Upper lobe of left lung (tissue), 6 donors: ENCODE measurements around the gene PCDHA7. TPM values are rescaled to one million over a fixed set of nuclear protein-coding genes. Genes with fewer than 3 reads are reported as not detected.
"Not testable (repeated sequence)": the region's sequence is repeated elsewhere in the genome, so short reads cannot be mapped to it uniquely, and the experiment has no call there.

Source experiments
- ATAC-seq, 2 donors: fragments of 200-7000 bp; cut with Tn5 transposase; one replicate each; pipeline ENCODE4 v1.9.1; 2022; ENCODE audit warnings: mild to moderate bottlenecking in 2 of 2, moderate library complexity in 2 of 2; ENCODE audit not compliant: low FRiP score in 2 of 2
- DNase-seq, 2 donors: peaks; one replicate each; pipeline ENCODE4 v3.0.0-alpha.2; 2019 to 2020
- H3K27ac ChIP-seq, 4 donors: fragments of 200-600 bp; sonication (generic); one replicate each; pipeline ENCODE4 v1.5.1; 2016 to 2019
- H3K27me3 ChIP-seq, 4 donors: fragments of 200-600 bp; sonication (generic); one replicate each; pipeline ENCODE4 v1.5.1; 2017 to 2019
- H3K36me3 ChIP-seq, 4 donors: fragments of 200-600 bp; sonication (generic); one replicate each; pipeline ENCODE4 v1.5.1; 2016 to 2019
- H3K4me1 ChIP-seq, 4 donors: fragments of 200-600 bp; sonication (generic); one replicate each; pipeline ENCODE4 v1.5.1; 2018 to 2019
- H3K4me3 ChIP-seq, 4 donors: fragments of 200-600 bp; sonication (generic); one replicate each; pipeline ENCODE4 v1.5.1; 2017 to 2019; ENCODE audit warnings: mild to moderate bottlenecking in 2 of 4, moderate library complexity in 1 of 4
- H3K9me3 ChIP-seq, 4 donors: fragments of 200-600 bp; sonication (generic); one replicate each; pipeline ENCODE4 v1.5.1; 2018 to 2019
- EP300 ChIP-seq, 4 donors: sonication (generic); formaldehyde crosslinking; IDR thresholded peaks; one replicate each; pipeline ENCODE4 v1.5.1; 2017; ENCODE audit warnings: antibody characterized with exemption in 4 of 4, control low read depth in 2 of 4
- POLR2A ChIP-seq, 4 donors: fragments of 450-650 bp; IDR thresholded peaks; one replicate each; pipeline ENCODE4 v1.5.1; 2016 to 2017; ENCODE audit warnings: antibody characterized with exemption in 4 of 4, mild to moderate bottlenecking in 2 of 4
- POLR2AphosphoS5 ChIP-seq, 2 donors: sonication (generic); formaldehyde crosslinking; IDR thresholded peaks; one replicate each; pipeline ENCODE4 v1.5.1; 2017; ENCODE audit warnings: antibody characterized with exemption in 2 of 2
- WGBS, 2 donors: methylation state at CpG; one replicate each; pipeline ENCODE4 v1.1.5; 2017 to 2018; 5-methylcytosine and 5-hydroxymethylcytosine counted together
- total RNA-seq, 6 donors: library from RNA; depleted of rRNA in 4 of 6; stranded (reverse); fragments of >200 nt in 4 of 6; gene quantifications; one replicate each; pipeline versions ENCODE4 v1.1.0 to v1.2.1, GENCODE V29; 2016 to 2021
- TF ChIP-seq, protein P1 (sequence below), 6 experiments: fragments of 450-650 bp in 4 of 6; fragments of 200-600 bp in 2 of 6; sonication (generic) in 2 of 6; IDR thresholded peaks; one replicate each; pipeline ENCODE4 v1.5.1; 2016 to 2019; ENCODE audit warnings: antibody characterized with exemption in 6 of 6
- donor health status: DM: no; HTN: no; CAD: no; lungs with moderate emphysema.
- donor health status: DM: no; HTN: yes; CAD: no; lungs with severe emphysema.

Gene PCDHA7
- total RNA-seq, 6 donors from 2014 or later = 0.46 to 3.1 (median 0.57) TPM

- Histone ChIP-seq H3K9me3 (peaks cover 0 to 35% (median 32%) of the 10 kb centered on the region in 4 donors), H3K27me3 (no peaks in the 10 kb centered on the region), H3K36me3 (no peaks in the 10 kb centered on the region), H3K4me3 (no peak overlapping the region), H3K4me1 (no peaks in the 10 kb centered on the region), H3K27ac (no peak overlapping the region)
- 80% methylated on average over 43 of the region's 43 CpGs; no CpG with 5 or more reads in 1 of the 2 donors for WGBS, 2 donors
- ATAC-seq = peak in 1 of 2 donors; percentile 8
- TF ChIP-seq, protein P1, sequence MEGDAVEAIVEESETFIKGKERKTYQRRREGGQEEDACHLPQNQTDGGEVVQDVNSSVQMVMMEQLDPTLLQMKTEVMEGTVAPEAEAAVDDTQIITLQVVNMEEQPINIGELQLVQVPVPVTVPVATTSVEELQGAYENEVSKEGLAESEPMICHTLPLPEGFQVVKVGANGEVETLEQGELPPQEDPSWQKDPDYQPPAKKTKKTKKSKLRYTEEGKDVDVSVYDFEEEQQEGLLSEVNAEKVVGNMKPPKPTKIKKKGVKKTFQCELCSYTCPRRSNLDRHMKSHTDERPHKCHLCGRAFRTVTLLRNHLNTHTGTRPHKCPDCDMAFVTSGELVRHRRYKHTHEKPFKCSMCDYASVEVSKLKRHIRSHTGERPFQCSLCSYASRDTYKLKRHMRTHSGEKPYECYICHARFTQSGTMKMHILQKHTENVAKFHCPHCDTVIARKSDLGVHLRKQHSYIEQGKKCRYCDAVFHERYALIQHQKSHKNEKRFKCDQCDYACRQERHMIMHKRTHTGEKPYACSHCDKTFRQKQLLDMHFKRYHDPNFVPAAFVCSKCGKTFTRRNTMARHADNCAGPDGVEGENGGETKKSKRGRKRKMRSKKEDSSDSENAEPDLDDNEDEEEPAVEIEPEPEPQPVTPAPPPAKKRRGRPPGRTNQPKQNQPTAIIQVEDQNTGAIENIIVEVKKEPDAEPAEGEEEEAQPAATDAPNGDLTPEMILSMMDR (IDR thresholded peaks at IDR 0.05) = no peak
- TF ChIP-seq POLR2AphosphoS5 (IDR thresholded peaks at IDR 0.05) = no peak
- TF ChIP-seq EP300 (IDR thresholded peaks at IDR 0.05) = no peak
- TF ChIP-seq POLR2A (IDR thresholded peaks at IDR 0.05) = no peak
- peak in 1 of 2 donors; percentile 85 for DNase-seq
These were observed 25.2 kb upstream of the PCDHA7 start for GRCh38 chr5:140808889-140809291.

- H3K4me3 ChIP-seq = peak within 1 kb of the TSS in 1 of 4 donors; percentile 5
- H3K27ac ChIP-seq = no peak within 1 kb of the TSS
- no peaks in the 10 kb centered on the region for H3K36me3 ChIP-seq
- TF ChIP-seq, protein P1 (IDR thresholded peaks at IDR 0.05) = peak in 2 of 6 experiments; percentile 17 to 20
- no peak for TF ChIP-seq EP300 (IDR thresholded peaks at IDR 0.05)
- 36% methylated on average over 26 to 39 of the region's 39 CpGs for WGBS, 2 donors
- peaks cover 0 to 3% (median 0%) of the 10 kb centered on the region in 4 donors for H3K27me3 ChIP-seq
- no peak for ATAC-seq
- H3K4me1 ChIP-seq = no peaks in the 10 kb centered on the region
- H3K9me3 ChIP-seq = peaks cover 0 to 29% (median 20%) of the 10 kb centered on the region in 4 donors
- DNase-seq = peak in 1 of 2 donors; percentile 69
These were observed 12.4 kb upstream of the PCDHA7 start, which contains the start of gene PCDHA5 for GRCh38 chr5:140821375-140822280. TSS of gene PCDHA5 (plus strand) at chr5:140821613.

DNA sequence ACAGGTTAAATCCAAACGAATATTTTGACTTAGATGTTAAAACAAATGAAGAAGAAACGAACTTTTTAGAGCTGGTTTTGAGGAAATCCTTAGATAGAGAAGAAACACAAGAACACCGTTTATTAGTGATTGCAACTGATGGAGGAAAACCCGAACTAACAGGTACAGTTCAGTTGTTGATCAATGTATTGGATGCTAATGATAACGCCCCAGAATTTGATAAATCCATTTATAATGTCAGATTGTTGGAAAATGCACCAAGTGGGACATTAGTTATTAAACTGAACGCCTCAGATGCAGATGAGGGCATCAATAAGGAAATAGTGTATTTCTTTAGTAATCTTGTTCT is 11.8 kb upstream of the PCDHA7 start:
- Histone ChIP-seq H3K4me1 (no peaks in the 10 kb centered on the region), H3K27ac (no peak overlapping the region), H3K9me3 (peaks cover 0 to 29% (median 18%) of the 10 kb centered on the region in 4 donors), H3K36me3 (no peaks in the 10 kb centered on the region), H3K27me3 (peaks cover 0 to 3% (median 0%) of the 10 kb centered on the region in 4 donors), H3K4me3 (no peak overlapping the region)
- DNase-seq = no peak
- no peak for ATAC-seq
- 26 to 27% methylated on average over 6 of the region's 6 CpGs for WGBS, 2 donors
- TF ChIP-seq POLR2AphosphoS5 (IDR thresholded peaks at IDR 0.05) (no peak), EP300 (IDR thresholded peaks at IDR 0.05) (no peak), POLR2A (IDR thresholded peaks at IDR 0.05) (no peak)
- TF ChIP-seq, protein P1 (IDR thresholded peaks at IDR 0.05) = no peak

DNA sequence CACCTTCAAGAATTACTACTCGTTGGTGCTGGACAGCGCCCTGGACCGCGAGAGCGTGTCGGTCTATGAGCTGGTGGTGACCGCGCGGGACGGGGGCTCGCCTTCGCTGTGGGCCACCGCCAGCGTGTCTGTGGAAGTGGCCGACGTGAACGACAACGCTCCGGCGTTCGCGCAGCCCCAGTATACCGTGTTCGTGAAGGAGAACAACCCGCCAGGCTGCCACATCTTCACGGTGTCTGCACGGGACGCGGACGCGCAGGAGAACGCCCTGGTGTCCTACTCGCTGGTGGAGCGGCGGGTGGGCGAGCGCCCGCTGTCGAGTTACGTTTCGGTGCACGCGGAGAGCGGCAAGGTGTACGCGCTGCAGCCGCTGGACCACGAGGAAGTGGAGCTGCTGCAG is 11.1 kb upstream of the PCDHA7 start:
- ATAC-seq, H3K27ac ChIP-seq, H3K4me3 ChIP-seq, H3K4me1 ChIP-seq, H3K27me3 ChIP-seq, H3K36me3 ChIP-seq: not testable (repeated sequence)
- 66% methylated on average over 37 of the region's 48 CpGs; no CpG with 5 or more reads in 1 of the 2 donors for WGBS, 2 donors
- peak in 1 of 2 donors; percentile 80 for DNase-seq
- peaks cover 0 to 35% (median 23%) of the 10 kb centered on the region in 4 donors for H3K9me3 ChIP-seq

GRCh38 chr5:140823475-140823874 is 10.6 kb upstream of the PCDHA7 start:
- H3K4me3 ChIP-seq = no peak overlapping the region
- TF ChIP-seq, protein P1 (IDR thresholded peaks at IDR 0.05) = no peak
- TF ChIP-seq POLR2AphosphoS5 (IDR thresholded peaks at IDR 0.05) (no peak), EP300 (IDR thresholded peaks at IDR 0.05) (no peak), POLR2A (IDR thresholded peaks at IDR 0.05) (no peak)
- H3K4me1 ChIP-seq = no peaks in the 10 kb centered on the region
- no peak overlapping the region for H3K27ac ChIP-seq
- DNase-seq (peak; percentile 19 to 80), ATAC-seq (no peak)
- 48 to 71% methylated on average over 8 to 28 of the region's 38 CpGs for WGBS, 2 donors
- peaks cover 0 to 41% (median 28%) of the 10 kb centered on the region in 4 donors for H3K9me3 ChIP-seq
- H3K36me3 ChIP-seq = no peaks in the 10 kb centered on the region
- H3K27me3 ChIP-seq = peaks cover 0 to 3% (median 0%) of the 10 kb centered on the region in 4 donors
